ENCODE results near the gene PRR5.

Gene PRR5

GRCh38 chr22:44711690-44712555, 9.9 kb downstream of the PRR5 start:
- TF ChIP-seq CTCF (IDR thresholded peaks at IDR 0.05; ENCODE audit: extremely low read depth, missing control alignments) = no peak
- no peak for DNase-seq (ENCODE audit: low spot score)

- no peak for TF ChIP-seq CTCF (IDR thresholded peaks at IDR 0.05; ENCODE audit: extremely low read depth, missing control alignments)
- no peak for DNase-seq (ENCODE audit: low spot score)
Measured at GRCh38 chr22:44712962-44713361, 11.0 kb downstream of the PRR5 start.

GRCh38 chr22:44714703-44715350, 12.8 kb downstream of the PRR5 start:
- DNase-seq (ENCODE audit: low spot score) = no peak
- no peak for TF ChIP-seq CTCF (IDR thresholded peaks at IDR 0.05; ENCODE audit: extremely low read depth, missing control alignments)

DNA sequence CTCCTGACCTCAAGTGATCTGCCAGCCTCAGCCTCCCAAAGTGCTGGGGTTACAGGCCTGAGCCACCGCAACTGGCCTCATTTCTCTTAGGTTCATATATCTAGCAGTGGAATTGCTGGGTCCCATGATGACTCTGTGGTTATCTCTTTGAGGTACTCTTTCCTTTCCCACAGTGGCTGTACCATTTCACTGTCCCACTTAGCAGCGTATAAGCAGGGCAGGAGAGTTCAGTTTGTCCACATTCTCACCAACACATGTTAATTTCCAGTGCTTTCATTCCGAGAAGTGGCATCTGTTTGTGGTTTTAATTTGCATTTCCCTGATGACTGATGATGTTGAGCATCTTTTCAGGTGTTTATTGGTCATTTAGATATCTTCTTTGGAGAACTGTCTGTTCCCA, 16.4 kb downstream of the PRR5 start:
- no peak for TF ChIP-seq CTCF (IDR thresholded peaks at IDR 0.05; ENCODE audit: extremely low read depth, missing control alignments)
- DNase-seq (ENCODE audit: low spot score) = no peak

DNA sequence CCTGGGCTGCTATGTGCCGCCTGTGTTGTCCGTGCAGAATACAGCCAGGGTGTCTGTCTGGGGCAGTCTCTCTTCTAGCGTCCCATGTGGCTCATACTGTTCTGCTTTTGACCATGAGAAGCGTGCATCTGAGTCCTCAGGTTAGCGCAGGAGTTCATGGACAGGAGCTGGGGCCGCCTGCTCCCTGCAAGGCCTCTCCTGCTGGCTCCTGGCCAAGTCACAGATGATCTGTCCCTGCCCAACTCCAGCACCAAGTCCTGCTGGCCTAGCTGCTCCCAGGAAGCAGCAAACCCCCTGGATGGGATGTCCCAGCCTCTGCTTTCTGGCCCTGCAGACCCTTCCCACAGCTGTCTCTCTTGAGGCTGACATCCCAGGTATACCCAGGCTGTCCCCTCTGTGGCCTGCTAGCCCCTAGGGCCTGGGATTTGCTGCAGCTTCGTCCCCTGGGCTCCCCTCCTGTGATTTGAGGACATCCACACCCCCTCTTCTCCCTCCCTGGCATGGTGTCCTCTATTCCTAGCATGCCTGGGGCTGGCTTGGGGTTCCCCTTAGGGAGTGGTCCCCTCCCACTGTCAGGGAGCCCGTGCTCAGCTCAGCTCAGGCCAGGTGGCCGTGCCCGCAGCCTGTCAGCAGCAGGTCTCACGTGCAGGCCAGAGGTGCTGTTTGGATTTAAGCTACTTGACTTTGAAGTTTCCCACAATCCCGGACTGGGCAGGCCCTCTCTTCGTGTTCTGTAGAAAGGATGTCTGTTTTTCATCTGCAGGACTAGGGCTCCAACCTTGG, 17.8 kb downstream of the PRR5 start:
- no peak for TF ChIP-seq CTCF (IDR thresholded peaks at IDR 0.05; ENCODE audit: extremely low read depth, missing control alignments)
- no peak for DNase-seq (ENCODE audit: low spot score)

- DNase-seq (ENCODE audit: low spot score) = no peak
- TF ChIP-seq CTCF (IDR thresholded peaks at IDR 0.05; ENCODE audit: extremely low read depth, missing control alignments) = no peak
Measured at GRCh38 chr22:44721213-44721612, 19.2 kb downstream of the PRR5 start.

DNA sequence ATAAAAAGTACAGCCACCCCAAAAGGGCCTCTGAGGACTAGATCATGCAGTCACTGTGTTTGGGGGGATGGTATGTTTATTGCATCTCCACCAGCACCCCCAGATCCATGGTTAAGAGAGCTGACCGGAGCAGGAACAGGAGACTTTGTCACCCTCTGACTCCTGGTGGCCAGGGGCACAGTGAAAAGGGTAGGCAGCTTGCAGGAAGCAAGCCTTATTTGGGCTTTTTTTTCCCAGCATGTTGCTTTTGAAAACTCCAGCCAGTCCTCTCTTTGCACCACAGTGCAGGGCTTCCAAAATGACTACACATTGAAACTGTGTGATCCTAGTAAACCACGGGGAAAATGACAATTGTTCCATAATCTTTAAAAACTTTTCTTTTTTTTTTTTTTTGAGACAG, 20.6 kb downstream of the PRR5 start:
- no peak for DNase-seq (ENCODE audit: low spot score)
- no peak for TF ChIP-seq CTCF (IDR thresholded peaks at IDR 0.05; ENCODE audit: extremely low read depth, missing control alignments)

Measured in GM20000 (cell line).